Kidney epithelial cell (primary cell): ENCODE data around the gene TRIM39. TPM values are rescaled to one million over a fixed set of nuclear protein-coding genes. Genes with fewer than 3 reads are reported as not detected.

Experiments used
- DNase-seq: peaks from one replicate; pipeline ENCODE4 v3.0.0-alpha.2; 2010; ENCODE audit warnings: low read depth
- H3K27me3 ChIP-seq: 2 replicates; pipeline ENCODE4 v1.6.0; 2011; ENCODE audit warnings: low read length; ENCODE audit not compliant: control insufficient read depth, insufficient read depth
- H3K36me3 ChIP-seq: 2 replicates; pipeline ENCODE4 v1.5.1; 2011; ENCODE audit warnings: low read length; ENCODE audit not compliant: control insufficient read depth, insufficient read depth
- H3K4me3 ChIP-seq: 2 replicates; pipeline ENCODE4 v1.5.1; 2011; ENCODE audit warnings: low read depth, mild to moderate bottlenecking, control low read depth, low read length
- total RNA-seq: library from RNA; depleted of rRNA; stranded (reverse); fragments of >200 nt; gene quantifications from 2 replicates; pipeline ENCODE4 v1.2.3, GENCODE V29; 2015
- TF ChIP-seq, protein P1 (sequence below): IDR thresholded peaks from 2 replicates; pipeline ENCODE4 v1.5.1; 2011; ENCODE audit warnings: mild to moderate bottlenecking, moderate library complexity, low read length, control low read depth, inconsistent platforms; ENCODE audit not compliant: insufficient read depth, poor library complexity, severe bottlenecking

Gene TRIM39
- total RNA-seq, 1 donor from 2014 or later = 16.1 TPM

DNA sequence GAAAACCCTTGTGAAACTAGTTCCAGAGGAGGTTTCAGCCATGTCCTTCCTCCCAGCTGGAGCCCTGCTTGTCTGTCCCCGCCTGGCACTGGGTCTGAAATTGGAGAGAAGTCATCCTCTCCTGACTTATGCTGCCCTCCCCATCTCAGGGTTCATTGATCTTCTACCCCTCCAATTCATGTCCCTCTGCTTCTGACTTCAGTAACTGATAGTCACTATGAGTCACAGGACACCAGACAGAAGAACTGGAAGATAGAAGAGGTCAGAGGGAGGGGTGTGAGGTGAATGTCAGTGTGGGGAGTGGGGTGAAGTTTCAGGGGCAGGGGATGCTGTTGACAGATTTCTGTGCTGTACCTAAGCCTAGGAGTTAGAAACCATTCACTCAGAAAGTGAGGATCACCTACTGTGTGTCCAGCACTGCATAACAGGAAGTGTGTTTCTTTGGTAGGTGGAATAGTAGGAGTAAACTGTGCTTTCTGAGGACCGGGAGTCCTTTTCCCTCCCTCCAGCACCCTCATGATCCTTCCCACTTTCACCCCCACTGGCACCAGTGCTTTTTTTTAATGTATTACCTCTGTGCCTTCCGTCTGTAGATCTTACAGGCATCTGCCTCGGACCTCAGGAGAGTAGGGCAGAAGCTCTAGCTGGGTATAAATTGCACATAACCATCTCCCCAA lies 17.6 kb downstream of the TRIM39 start:
- DNase-seq = no peak
- TF ChIP-seq, protein P1, sequence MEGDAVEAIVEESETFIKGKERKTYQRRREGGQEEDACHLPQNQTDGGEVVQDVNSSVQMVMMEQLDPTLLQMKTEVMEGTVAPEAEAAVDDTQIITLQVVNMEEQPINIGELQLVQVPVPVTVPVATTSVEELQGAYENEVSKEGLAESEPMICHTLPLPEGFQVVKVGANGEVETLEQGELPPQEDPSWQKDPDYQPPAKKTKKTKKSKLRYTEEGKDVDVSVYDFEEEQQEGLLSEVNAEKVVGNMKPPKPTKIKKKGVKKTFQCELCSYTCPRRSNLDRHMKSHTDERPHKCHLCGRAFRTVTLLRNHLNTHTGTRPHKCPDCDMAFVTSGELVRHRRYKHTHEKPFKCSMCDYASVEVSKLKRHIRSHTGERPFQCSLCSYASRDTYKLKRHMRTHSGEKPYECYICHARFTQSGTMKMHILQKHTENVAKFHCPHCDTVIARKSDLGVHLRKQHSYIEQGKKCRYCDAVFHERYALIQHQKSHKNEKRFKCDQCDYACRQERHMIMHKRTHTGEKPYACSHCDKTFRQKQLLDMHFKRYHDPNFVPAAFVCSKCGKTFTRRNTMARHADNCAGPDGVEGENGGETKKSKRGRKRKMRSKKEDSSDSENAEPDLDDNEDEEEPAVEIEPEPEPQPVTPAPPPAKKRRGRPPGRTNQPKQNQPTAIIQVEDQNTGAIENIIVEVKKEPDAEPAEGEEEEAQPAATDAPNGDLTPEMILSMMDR = no peak
- no peaks in the 10 kb centered on the region for H3K36me3 ChIP-seq
- H3K27me3 ChIP-seq = no peaks in the 10 kb centered on the region
- no peak overlapping the region for H3K4me3 ChIP-seq

DNA sequence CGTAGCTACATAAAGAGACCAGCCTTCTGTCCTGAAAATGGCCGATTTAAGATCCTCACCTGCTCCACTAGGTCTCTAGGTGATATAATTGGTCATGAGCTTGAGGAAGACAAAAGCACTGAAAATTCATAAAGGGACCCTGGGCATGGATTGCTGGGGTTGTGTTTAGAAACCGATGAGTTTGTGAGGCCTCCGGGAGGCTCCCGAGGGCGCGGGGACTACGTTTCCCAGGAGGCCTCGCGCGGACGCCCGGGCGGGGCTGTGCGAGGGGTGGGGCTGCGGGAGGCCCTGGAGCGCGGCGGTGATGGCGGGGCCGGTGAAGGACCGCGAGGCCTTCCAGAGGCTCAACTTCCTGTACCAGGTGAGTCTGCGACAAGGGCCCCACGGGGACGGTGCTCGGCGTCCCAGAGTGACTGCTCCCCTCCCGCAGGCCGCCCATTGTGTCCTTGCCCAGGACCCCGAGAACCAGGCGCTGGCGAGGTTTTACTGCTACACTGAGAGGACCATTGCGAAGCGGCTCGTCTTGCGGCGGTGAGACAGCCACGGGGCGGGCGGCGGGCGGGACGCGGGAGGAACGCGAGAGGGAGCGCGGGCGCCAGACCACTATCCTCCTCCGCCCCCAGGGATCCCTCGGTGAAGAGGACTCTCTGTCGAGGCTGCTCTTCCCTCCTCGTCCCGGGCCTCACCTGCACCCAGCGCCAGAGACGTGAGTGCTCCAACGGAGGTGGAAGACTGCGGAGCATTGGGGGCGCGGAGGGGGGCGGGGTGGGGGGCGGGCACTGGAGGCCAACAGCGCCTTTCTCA lies 18.3 kb downstream of the TRIM39 start, which contains the start of gene RPP21:
RPP21 (plus strand) TSS at position 289 of the 804 bp plus-strand sequence; CDS start at position 305, 16 bp downstream.
- Histone ChIP-seq H3K4me3 (peak within 1 kb of the TSS; percentile 96), H3K36me3 (no peaks in the 10 kb centered on the region), H3K27me3 (no peaks in the 10 kb centered on the region)
- peak; percentile 28 for DNase-seq
- TF ChIP-seq, protein P1 = peak; percentile 4

DNA sequence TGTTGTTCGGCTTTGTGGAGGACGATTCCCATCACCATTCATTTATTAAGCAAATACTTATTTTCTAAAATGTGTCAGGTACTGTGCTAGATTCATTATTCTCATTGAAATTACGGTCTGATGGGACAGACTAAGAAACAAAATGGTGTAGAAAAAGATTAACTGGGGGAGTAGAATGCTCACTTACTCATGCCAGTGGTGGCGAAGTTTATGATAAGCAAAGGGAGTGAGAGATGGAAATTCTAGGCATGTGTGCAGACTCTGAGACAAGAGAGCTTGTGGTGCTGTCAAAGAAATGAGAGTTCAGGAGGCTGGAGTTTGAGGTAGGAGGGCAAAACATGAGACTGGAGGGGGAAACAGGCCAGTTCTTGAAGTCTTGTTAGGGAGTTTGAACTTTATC lies 19.1 kb downstream of the TRIM39 start:
- peak overlapping the region; percentile 96 for H3K4me3 ChIP-seq
- H3K36me3 ChIP-seq = no peaks in the 10 kb centered on the region
- H3K27me3 ChIP-seq = no peaks in the 10 kb centered on the region
- no peak for DNase-seq
- TF ChIP-seq, protein P1 = no peak

DNA sequence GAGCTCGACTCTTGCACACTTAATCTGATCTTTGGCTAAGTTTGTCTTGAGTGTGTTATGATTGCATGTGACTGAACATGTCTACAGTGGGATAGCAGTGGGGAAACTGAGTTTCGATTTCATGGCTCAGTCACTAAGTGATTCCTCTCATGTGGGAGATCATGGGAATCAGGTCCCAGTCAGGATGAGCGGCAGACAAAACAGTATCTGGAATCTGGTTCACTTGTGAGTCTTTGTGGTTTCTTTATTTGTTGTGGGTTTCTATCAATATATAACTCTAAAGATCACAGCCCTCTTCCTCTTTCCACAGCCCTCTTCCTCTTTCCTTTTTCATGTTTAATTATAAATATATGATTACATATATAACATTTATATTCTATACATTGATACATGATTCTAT lies 22.2 kb downstream of the TRIM39 start:
- no peak overlapping the region for H3K4me3 ChIP-seq
- TF ChIP-seq, protein P1 = no peak
- DNase-seq = no peak
- H3K27me3 ChIP-seq = peaks cover 4% of the 10 kb centered on the region
- H3K36me3 ChIP-seq = no peaks in the 10 kb centered on the region

DNA sequence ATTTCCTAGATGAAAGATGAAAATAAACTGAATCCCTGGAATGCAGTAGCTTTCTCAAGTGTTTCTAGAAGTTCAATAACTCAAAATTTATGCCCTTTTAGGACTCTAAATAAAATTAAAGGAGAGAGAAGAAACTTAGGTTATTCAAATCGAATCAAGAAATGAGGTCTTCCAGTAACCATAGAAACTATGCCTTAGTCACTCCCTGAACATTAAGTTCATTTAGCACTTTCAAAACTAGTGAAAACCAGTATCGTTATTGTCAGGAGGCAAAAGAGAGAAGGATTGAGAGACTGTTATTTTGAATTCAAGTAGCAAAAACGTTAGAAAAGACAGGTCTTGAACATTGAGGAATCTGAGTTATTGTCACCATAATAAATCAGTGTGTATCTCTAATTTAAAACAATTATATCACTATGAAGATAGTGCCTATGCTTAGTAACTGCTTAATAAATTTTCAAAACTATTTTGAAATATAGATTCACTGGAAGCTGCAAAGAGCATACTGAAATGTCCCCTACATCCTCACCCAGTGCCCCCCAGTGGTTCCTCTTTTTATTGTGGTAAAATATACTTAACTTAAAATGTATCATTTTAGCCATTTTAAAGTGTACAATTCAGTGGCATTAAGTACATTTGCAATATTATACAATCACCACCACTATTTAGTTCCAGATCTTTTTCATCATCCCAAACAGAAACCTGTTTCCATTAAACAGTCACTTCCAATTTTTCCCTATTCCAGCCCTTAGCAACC lies 22.9 kb downstream of the TRIM39 start:
- no peaks in the 10 kb centered on the region for H3K36me3 ChIP-seq
- TF ChIP-seq, protein P1 = no peak
- no peak for DNase-seq
- H3K4me3 ChIP-seq = no peak overlapping the region
- peaks cover 4% of the 10 kb centered on the region for H3K27me3 ChIP-seq
